Tibial artery (tissue), 4 donors: Measurements from ENCODE around the gene TENT5A.

Experiments
- DNase-seq, 2 donors: peaks; one replicate each; pipeline ENCODE4 v3.0.0-alpha.2; 2019
- H3K27ac ChIP-seq, 2 donors: fragments of 200-600 bp; sonication (generic) in 1 of 2; 1 replicate in 1 of 2; 2 replicates in 1 of 2; pipeline ENCODE4 v1.5.1; 2018 to 2019; ENCODE audit warnings: mild to moderate bottlenecking in 1 of 2
- H3K27me3 ChIP-seq, 2 donors: fragments of 200-600 bp; sonication (generic) in 1 of 2; one replicate each; pipeline versions ENCODE4 v1.5.1 to v1.6.0; 2016 to 2019
- H3K36me3 ChIP-seq, 3 donors: fragments of 200-600 bp; sonication (generic) in 2 of 3; one replicate each; pipeline ENCODE4 v1.5.1; 2016 to 2019; ENCODE audit warnings: mild to moderate bottlenecking in 2 of 3
- H3K4me1 ChIP-seq, 4 donors: fragments of 200-600 bp; sonication (generic) in 2 of 4; 1 replicate in 3 of 4; 2 replicates in 1 of 4; pipeline ENCODE4 v1.5.1; 2016 to 2019
- H3K4me3 ChIP-seq, 2 donors: fragments of 200-600 bp; sonication (generic) in 1 of 2; 1 replicate in 1 of 2; 2 replicates in 1 of 2; pipeline ENCODE4 v1.5.1; 2018 to 2019; ENCODE audit warnings: mild to moderate bottlenecking in 2 of 2
- H3K9me3 ChIP-seq, 3 donors: fragments of 200-600 bp; sonication (generic) in 1 of 3; one replicate each; pipeline ENCODE4 v1.5.1; 2016 to 2019
- CTCF ChIP-seq, 2 experiments: fragments of 200-600 bp in 1 of 2; fragments of 450-650 bp in 1 of 2; IDR thresholded peaks; one replicate each; pipeline ENCODE4 v1.5.1; 2017 to 2019; ENCODE audit warnings: antibody characterized with exemption in 2 of 2, mild to moderate bottlenecking in 1 of 2, moderate library complexity in 1 of 2
- intact Hi-C: fragments of 100-400 bp; cut with DNase I; formaldehyde crosslinking; loops from one replicate; pipeline ENCODE4 v1.15.0; 2023; ENCODE audit warnings: low total_unique reads

Gene TENT5A

GRCh38 chr6:81788748-81789147 is 36.3 kb upstream of the TENT5A start:
- intact Hi-C loops, result no loop called here
- Histone ChIP-seq H3K27me3 (no peaks in the 10 kb centered on the region), H3K4me3 (no peak overlapping the region), H3K36me3 (no peaks in the 10 kb centered on the region), H3K4me1 (peaks cover 0 to 29% (median 7%) of the 10 kb centered on the region in 4 donors), H3K9me3 (no peaks in the 10 kb centered on the region), H3K27ac (peak overlapping the region in 1 of 2 donors; percentile 61)
- DNase-seq, result no peak
- TF ChIP-seq CTCF (IDR thresholded peaks at IDR 0.05), result no peak

- no peak overlapping the region for H3K4me3 ChIP-seq
- peaks cover 0 to 29% (median 7%) of the 10 kb centered on the region in 4 donors for H3K4me1 ChIP-seq
- intact Hi-C loops, result no loop called here
- H3K27me3 ChIP-seq, result no peaks in the 10 kb centered on the region
- TF ChIP-seq CTCF (IDR thresholded peaks at IDR 0.05), result no peak
- H3K27ac ChIP-seq, result peak overlapping the region; percentile 18 to 61
- no peak for DNase-seq
- no peaks in the 10 kb centered on the region for H3K36me3 ChIP-seq
- H3K9me3 ChIP-seq, result no peaks in the 10 kb centered on the region
Measured at GRCh38 chr6:81787313-81788068, 35.0 kb upstream of the TENT5A start.

- no peaks in the 10 kb centered on the region for H3K9me3 ChIP-seq
- no peak for DNase-seq
- intact Hi-C loops, result no loop called here
- peaks cover 0 to 29% (median 7%) of the 10 kb centered on the region in 4 donors for H3K4me1 ChIP-seq
- TF ChIP-seq CTCF (IDR thresholded peaks at IDR 0.05), result no peak
- H3K27ac ChIP-seq, result peak overlapping the region in 1 of 2 donors; percentile 61
- H3K4me3 ChIP-seq, result no peak overlapping the region
- H3K36me3 ChIP-seq, result no peaks in the 10 kb centered on the region
- H3K27me3 ChIP-seq, result no peaks in the 10 kb centered on the region
Measured at GRCh38 chr6:81786150-81786549, 33.7 kb upstream of the TENT5A start.

- Histone ChIP-seq H3K27ac (no peak overlapping the region), H3K4me1 (peaks cover 0 to 29% (median 7%) of the 10 kb centered on the region in 4 donors), H3K4me3 (no peak overlapping the region), H3K9me3 (no peaks in the 10 kb centered on the region), H3K36me3 (no peaks in the 10 kb centered on the region), H3K27me3 (no peaks in the 10 kb centered on the region)
- DNase-seq, result no peak
- intact Hi-C loops, result no loop called here
- no peak for TF ChIP-seq CTCF (IDR thresholded peaks at IDR 0.05)
Measured at GRCh38 chr6:81785377-81785776, 32.9 kb upstream of the TENT5A start.

GRCh38 chr6:81783893-81784292 is 31.4 kb upstream of the TENT5A start:
- no peak for DNase-seq
- TF ChIP-seq CTCF (IDR thresholded peaks at IDR 0.05), result no peak
- Histone ChIP-seq H3K4me3 (no peak overlapping the region), H3K27me3 (no peaks in the 10 kb centered on the region), H3K27ac (no peak overlapping the region), H3K4me1 (peaks cover 0 to 27% (median 7%) of the 10 kb centered on the region in 4 donors), H3K9me3 (no peaks in the 10 kb centered on the region), H3K36me3 (no peaks in the 10 kb centered on the region)
- intact Hi-C loops, result no loop called here
